Measurements from ENCODE around the gene NSG1. TPM values are rescaled to one million over a fixed set of nuclear protein-coding genes. Genes with fewer than 3 reads are reported as not detected.

NSG1 gene
- total RNA-seq, 1 experiment from 2014 or later = 1.3 TPM

GRCh38 chr4:4425119-4425690 lies 38.3 kb downstream of the NSG1 start:
- no TSS peak for BruUV-seq (replicated peaks)
- Histone ChIP-seq H3K4me3 (ENCODE audit: low read depth, low read length, poor library complexity, severe bottlenecking) (no peak overlapping the region), H3K27ac (ENCODE audit: low read depth, low read length, poor library complexity, severe bottlenecking) (no peak overlapping the region), H3K9me3 (ENCODE audit: low read depth, low read length, poor library complexity, severe bottlenecking) (no peaks in the 10 kb centered on the region), H3K36me3 (ENCODE audit: insufficient read depth, low read length, poor library complexity, severe bottlenecking) (no peaks in the 10 kb centered on the region), H3K4me1 (ENCODE audit: insufficient read depth, low read length, poor library complexity, severe bottlenecking) (peaks cover 3% of the 10 kb centered on the region), H3K27me3 (replicated peaks; ENCODE audit: insufficient read depth, low read depth, low read length, poor library complexity) (no peaks in the 10 kb centered on the region)
- no peak for DNase-seq (ENCODE audit: low spot score)
- no peak for TF ChIP-seq EZH2 (IDR thresholded peaks at IDR 0.05; ENCODE audit: borderline replicate concordance, low read depth, low read length, poor library complexity, severe bottlenecking)
- TF ChIP-seq, protein P1, sequence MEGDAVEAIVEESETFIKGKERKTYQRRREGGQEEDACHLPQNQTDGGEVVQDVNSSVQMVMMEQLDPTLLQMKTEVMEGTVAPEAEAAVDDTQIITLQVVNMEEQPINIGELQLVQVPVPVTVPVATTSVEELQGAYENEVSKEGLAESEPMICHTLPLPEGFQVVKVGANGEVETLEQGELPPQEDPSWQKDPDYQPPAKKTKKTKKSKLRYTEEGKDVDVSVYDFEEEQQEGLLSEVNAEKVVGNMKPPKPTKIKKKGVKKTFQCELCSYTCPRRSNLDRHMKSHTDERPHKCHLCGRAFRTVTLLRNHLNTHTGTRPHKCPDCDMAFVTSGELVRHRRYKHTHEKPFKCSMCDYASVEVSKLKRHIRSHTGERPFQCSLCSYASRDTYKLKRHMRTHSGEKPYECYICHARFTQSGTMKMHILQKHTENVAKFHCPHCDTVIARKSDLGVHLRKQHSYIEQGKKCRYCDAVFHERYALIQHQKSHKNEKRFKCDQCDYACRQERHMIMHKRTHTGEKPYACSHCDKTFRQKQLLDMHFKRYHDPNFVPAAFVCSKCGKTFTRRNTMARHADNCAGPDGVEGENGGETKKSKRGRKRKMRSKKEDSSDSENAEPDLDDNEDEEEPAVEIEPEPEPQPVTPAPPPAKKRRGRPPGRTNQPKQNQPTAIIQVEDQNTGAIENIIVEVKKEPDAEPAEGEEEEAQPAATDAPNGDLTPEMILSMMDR (conservative IDR thresholded peaks at IDR 0.05; ENCODE audit: low read depth, low read length) = no peak
- POLR2A ChIA-PET (ENCODE audit: low non-redundant PET) = no interaction called here
- CTCF ChIA-PET = no interaction called here
- intact Hi-C loops (cut with micrococcal nuclease; ENCODE audit: unreplicated experiment) = no loop called here

- TF ChIP-seq, protein P1 (conservative IDR thresholded peaks at IDR 0.05; ENCODE audit: low read depth, low read length) = no peak
- TF ChIP-seq EZH2 (IDR thresholded peaks at IDR 0.05; ENCODE audit: borderline replicate concordance, low read depth, low read length, poor library complexity, severe bottlenecking) = no peak
- no peaks in the 10 kb centered on the region for H3K9me3 ChIP-seq (ENCODE audit: low read depth, low read length, poor library complexity, severe bottlenecking)
- intact Hi-C loops (cut with micrococcal nuclease; ENCODE audit: unreplicated experiment) = no loop called here
- H3K4me1 ChIP-seq (ENCODE audit: insufficient read depth, low read length, poor library complexity, severe bottlenecking) = peaks cover 3% of the 10 kb centered on the region
- H3K27ac ChIP-seq (ENCODE audit: low read depth, low read length, poor library complexity, severe bottlenecking) = no peak overlapping the region
- ChIA-PET CTCF (no interaction called here), POLR2A (ENCODE audit: low non-redundant PET) (no interaction called here)
- H3K4me3 ChIP-seq (ENCODE audit: low read depth, low read length, poor library complexity, severe bottlenecking) = no peak overlapping the region
- no peaks in the 10 kb centered on the region for H3K36me3 ChIP-seq (ENCODE audit: insufficient read depth, low read length, poor library complexity, severe bottlenecking)
- no peaks in the 10 kb centered on the region for H3K27me3 ChIP-seq (replicated peaks; ENCODE audit: insufficient read depth, low read depth, low read length, poor library complexity)
- no peak for DNase-seq (ENCODE audit: low spot score)
- no TSS peak for BruUV-seq (replicated peaks)
Observed at GRCh38 chr4:4425696-4426095, 38.8 kb downstream of the NSG1 start.

DNA sequence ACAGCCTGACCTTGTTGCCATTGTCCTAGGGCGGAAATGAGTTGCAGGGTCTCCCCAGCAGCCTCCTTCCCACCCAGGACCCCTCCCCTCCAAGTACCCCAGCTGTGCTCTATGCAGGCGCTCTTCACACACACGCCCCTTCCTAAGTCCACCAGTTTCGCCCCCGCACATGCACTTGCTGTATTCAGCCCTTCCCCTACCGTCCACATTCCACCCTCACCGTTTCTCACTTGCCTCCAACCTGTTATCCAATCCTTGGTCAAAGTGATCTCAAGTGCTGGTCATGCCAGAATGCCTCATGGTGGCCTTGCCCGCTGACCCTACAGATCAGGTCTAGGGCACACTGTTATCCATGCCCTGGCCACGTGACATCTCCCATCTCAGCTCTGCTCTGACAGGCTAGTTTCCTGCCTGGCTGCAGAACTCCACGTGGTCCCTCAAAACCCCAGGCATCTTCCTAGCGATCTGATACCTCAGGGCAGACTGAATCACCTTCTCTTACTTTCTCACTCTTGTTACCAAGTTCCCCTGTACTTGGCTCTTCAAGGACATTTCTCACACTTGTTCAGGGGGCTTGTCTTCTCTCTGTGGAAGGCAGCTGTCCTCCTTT lies 39.7 kb downstream of the NSG1 start:
- Histone ChIP-seq H3K27ac (ENCODE audit: low read depth, low read length, poor library complexity, severe bottlenecking) (no peak overlapping the region), H3K4me3 (ENCODE audit: low read depth, low read length, poor library complexity, severe bottlenecking) (no peak overlapping the region), H3K9me3 (ENCODE audit: low read depth, low read length, poor library complexity, severe bottlenecking) (no peaks in the 10 kb centered on the region), H3K4me1 (ENCODE audit: insufficient read depth, low read length, poor library complexity, severe bottlenecking) (peaks cover 3% of the 10 kb centered on the region), H3K27me3 (replicated peaks; ENCODE audit: insufficient read depth, low read depth, low read length, poor library complexity) (no peaks in the 10 kb centered on the region), H3K36me3 (ENCODE audit: insufficient read depth, low read length, poor library complexity, severe bottlenecking) (no peaks in the 10 kb centered on the region)
- ChIA-PET POLR2A (ENCODE audit: low non-redundant PET) (no interaction called here), CTCF (no interaction called here)
- intact Hi-C loops (cut with micrococcal nuclease; ENCODE audit: unreplicated experiment) = no loop called here
- DNase-seq (ENCODE audit: low spot score) = no peak
- TF ChIP-seq, protein P1 (conservative IDR thresholded peaks at IDR 0.05; ENCODE audit: low read depth, low read length) = no peak
- TF ChIP-seq EZH2 (IDR thresholded peaks at IDR 0.05; ENCODE audit: borderline replicate concordance, low read depth, low read length, poor library complexity, severe bottlenecking) = no peak
- BruUV-seq (replicated peaks) = no TSS peak

Data from A673 (cell line).